HCT116 (cell line): Measurements from ENCODE around the gene SLC2A1. TPM values are rescaled to one million over a fixed set of nuclear protein-coding genes. Genes with fewer than 3 reads are reported as not detected.
A peak's percentile ranks its signal among the peaks of the same experiment; 100 is the strongest.

Experiments used
- ATAC-seq: fragments of 200-7000 bp; cut with Tn5 transposase; 2 replicates; pipeline ENCODE4 v1.9.1; 2020; ENCODE audit warnings: mild to moderate bottlenecking, moderate library complexity
- BruUV-seq: library from RNA; stranded (reverse); fragments of 400-500 nt; replicated peaks from 2 replicates; lab custom pipeline; 2021; lab: Mats Ljungman, UMichigan
- CTCF ChIA-PET: fragments of 300-600 bp; sonication (Branson Sonifier 250); formaldehyde crosslinking; loops from one replicate; lab custom pipeline; 2021; ENCODE audit warnings: antibody characterized with exemption; lab: Charles Lee
- POLR2A ChIA-PET: fragments of 300-600, 350-600 bp; sonication (Branson Sonifier 250); formaldehyde crosslinking; loops from one replicate; lab custom pipeline; 2021; ENCODE audit warnings: antibody characterized with exemption; lab: Charles Lee
- RAD21 ChIA-PET, 2 experiments: fragments of 300-600 bp; sonication (Branson Sonifier 250); formaldehyde crosslinking; loops; one replicate each; lab custom pipeline; 2023; ENCODE audit warnings: low total read pairs in 2 of 2; ENCODE audit not compliant: uncharacterized antibody in 2 of 2, unreplicated experiment in 2 of 2, low non-redundant PET in 1 of 2; lab: Charles Lee
- DNase-seq: peaks from one replicate; pipeline ENCODE4 v3.0.0-alpha.2; 2010; ENCODE audit warnings: low read depth, low spot score
- H2AFZ ChIP-seq: fragments of 200-600 bp; shearing (Covaris generic), sonication (generic); 2 replicates; pipeline ENCODE4 v1.6.1; 2017; ENCODE audit warnings: low read depth, mixed run types, mixed read lengths, antibody characterized with exemption, low read length; ENCODE audit not compliant: poor library complexity, severe bottlenecking
- H3K27ac ChIP-seq: 2 replicates; pipeline ENCODE4 v1.5.1; 2012; ENCODE audit warnings: low read depth, low read length
- H3K27me3 ChIP-seq: fragments of 200-600 bp; sonication (generic); 2 replicates; pipeline ENCODE4 v1.6.1; 2016; ENCODE audit warnings: mixed run types, low read length, mixed read lengths; ENCODE audit not compliant: insufficient read depth
- H3K36me3 ChIP-seq, 2 experiments: fragments of 200-500 bp in 1 of 2; fragments of 200-600 bp in 1 of 2; sonication (Bioruptor generic) in 1 of 2; sonication (generic) in 1 of 2; 2 replicates each; pipeline versions ENCODE4 v1.5.1 to v1.6.1; 2014 to 2016; ENCODE audit warnings: low read length in 2 of 2, inconsistent platforms in 1 of 2, mixed read lengths in 1 of 2, mixed run types in 1 of 2; ENCODE audit not compliant: insufficient read depth in 2 of 2, control insufficient read depth in 1 of 2
- H3K4me1 ChIP-seq, 2 experiments: fragments of 200-600 bp in 1 of 2; sonication (generic) in 1 of 2; 2 replicates each; pipeline versions ENCODE4 v1.5.1 to v1.6.1; 2012 to 2017; ENCODE audit warnings: low read length in 2 of 2, inconsistent platforms in 1 of 2, mild to moderate bottlenecking in 1 of 2, mixed read lengths in 1 of 2, mixed run types in 1 of 2, moderate library complexity in 1 of 2; ENCODE audit not compliant: insufficient read depth in 2 of 2, control insufficient read depth in 1 of 2
- H3K4me2 ChIP-seq: fragments of 200-600 bp; sonication (generic); 2 replicates; pipeline ENCODE4 v1.6.1; 2017; ENCODE audit warnings: mixed run types, low read length, mixed read lengths
- H3K4me3 ChIP-seq, 2 experiments: fragments of 200-600 bp in 1 of 2; sonication (generic) in 1 of 2; replicated peaks in 1 of 2; 2 replicates each; pipeline ENCODE4 v1.5.1; 2011 to 2016; ENCODE audit warnings: low read length in 2 of 2, control low read depth in 1 of 2, low read depth in 1 of 2, mild to moderate bottlenecking in 1 of 2, mixed read lengths in 1 of 2, mixed run types in 1 of 2
- H3K79me2 ChIP-seq: fragments of 200-600 bp; sonication (generic); 2 replicates; pipeline ENCODE4 v1.6.1; 2017; ENCODE audit warnings: mild to moderate bottlenecking, mixed run types, low read length, moderate library complexity, mixed read lengths; ENCODE audit not compliant: insufficient read depth
- H3K9ac ChIP-seq: fragments of 200-600 bp; sonication (generic); 2 replicates; pipeline ENCODE4 v1.6.1; 2016; ENCODE audit warnings: low read length, mixed read lengths
- H3K9me2 ChIP-seq: fragments of 200-600 bp; sonication (generic), shearing (Covaris generic); 2 replicates; pipeline ENCODE4 v1.6.1; 2017; ENCODE audit warnings: mixed run types, mild to moderate bottlenecking, moderate library complexity; ENCODE audit not compliant: insufficient read depth
- H3K9me3 ChIP-seq, 2 experiments: fragments of 200-500 bp in 1 of 2; fragments of 200-600 bp in 1 of 2; sonication (Bioruptor generic) in 1 of 2; sonication (generic) in 1 of 2; 2 replicates each; pipeline ENCODE4 v1.6.1; 2014 to 2017; ENCODE audit warnings: low read length in 2 of 2, mixed read lengths in 2 of 2, inconsistent platforms in 1 of 2, low read depth in 1 of 2, mild to moderate bottlenecking in 1 of 2, mixed run types in 1 of 2, moderate library complexity in 1 of 2; ENCODE audit not compliant: control insufficient read depth in 1 of 2, insufficient read depth in 1 of 2
- H4K20me1 ChIP-seq: fragments of 200-600 bp; sonication (generic), shearing (Covaris generic); 2 replicates; pipeline ENCODE4 v1.6.1; 2017; ENCODE audit warnings: mixed run types, mild to moderate bottlenecking, moderate library complexity; ENCODE audit not compliant: insufficient read depth
- ATF3 ChIP-seq: IDR thresholded peaks from 2 replicates; pipeline ENCODE4 v1.6.1; 2012
- CBX3 ChIP-seq: IDR thresholded peaks from 2 replicates; pipeline ENCODE4 v1.6.1; 2012; ENCODE audit warnings: low read depth
- CEBPB ChIP-seq: IDR thresholded peaks from 2 replicates; pipeline ENCODE4 v1.6.1; 2012; ENCODE audit warnings: low read depth
- EGR1 ChIP-seq: IDR thresholded peaks from 2 replicates; pipeline ENCODE4 v1.6.1; 2012; ENCODE audit warnings: low read depth
- ELF1 ChIP-seq: IDR thresholded peaks from 2 replicates; pipeline ENCODE4 v1.6.1; 2012; ENCODE audit warnings: low read depth, borderline replicate concordance
- FOSL1 ChIP-seq: IDR thresholded peaks from 2 replicates; pipeline ENCODE4 v1.6.1; 2012; ENCODE audit warnings: low read depth
- POLR2AphosphoS5 ChIP-seq: IDR thresholded peaks from 2 replicates; pipeline ENCODE4 v1.6.1; 2011; ENCODE audit warnings: mild to moderate bottlenecking, low read depth, low read length, moderate library complexity
- REST ChIP-seq: IDR thresholded peaks from 2 replicates; pipeline ENCODE4 v1.6.1; 2012; ENCODE audit warnings: low read depth
- SRF ChIP-seq: IDR thresholded peaks from 2 replicates; pipeline ENCODE4 v1.6.1; 2012; ENCODE audit warnings: low read depth
- TCF7L2 ChIP-seq: IDR thresholded peaks from 2 replicates; pipeline ENCODE4 v1.7.0; 2011; ENCODE audit warnings: borderline replicate concordance, inconsistent platforms; ENCODE audit not compliant: insufficient read depth, insufficient read length; ENCODE audit errors: extremely low read depth
- ZBTB33 ChIP-seq: IDR thresholded peaks from 2 replicates; pipeline ENCODE4 v1.6.1; 2011; ENCODE audit warnings: mild to moderate bottlenecking, low read length, moderate library complexity; ENCODE audit not compliant: insufficient replicate concordance; ENCODE audit errors: extremely low read depth
- intact Hi-C: fragments of 100-400 bp; cut with micrococcal nuclease; formaldehyde crosslinking; loops from 2 replicates; pipeline ENCODE4 v1.10.0; 2022
- total RNA-seq: library from RNA; stranded (reverse); gene quantifications from one replicate; pipeline ENCODE4 v1.2.1, GENCODE V29; 2021; ENCODE audit not compliant: unreplicated experiment

Gene SLC2A1
- total RNA-seq, 1 experiment from 2014 or later, result 248 TPM

- ATAC-seq (no peak), DNase-seq (no peak)
- TF ChIP-seq TCF7L2 (no peak), FOSL1 (no peak), POLR2AphosphoS5 (no peak)
- Histone ChIP-seq H3K9ac (no peak overlapping the region), H3K4me2 (no peak overlapping the region), H3K79me2 (0 out of 2 replicates have a peak, but pooled peaks cover 7% of the 10 kb centered on the region), H3K27me3 (no peaks in the 10 kb centered on the region), H3K27ac (no peak overlapping the region), H4K20me1 (no peaks in the 10 kb centered on the region), H3K36me3 (no peaks in the 10 kb centered on the region; a peak in 1 of 4 replicates), H3K9me3 (no peaks in the 10 kb centered on the region), H2AFZ (no peak overlapping the region), H3K4me1 (peaks cover 29 to 57% of the 10 kb centered on the region in 2 experiments), H3K4me3 (no peak overlapping the region), H3K9me2 (no peaks in the 10 kb centered on the region)
- RAD21 ChIA-PET, result no interaction called here
- BruUV-seq, result no TSS peak
- CTCF ChIA-PET, result no interaction called here
- POLR2A ChIA-PET, result interaction anchor here (1.0 kb wide), 1 partner anchor 9 kb away, joined by 3 read pairs; no protein-coding TSS in a partner anchor
- intact Hi-C loops, result loop anchor here (5.0 kb wide), 1 partner anchor 39 kb away; no protein-coding TSS in a partner anchor
Observed at GRCh38 chr1:42968654-42969053, 10.0 kb upstream of the SLC2A1 start.

GRCh38 chr1:42966688-42967612 is 8.3 kb upstream of the SLC2A1 start:
- Histone ChIP-seq H3K27me3 (no peaks in the 10 kb centered on the region), H3K4me1 (peaks cover 44 to 64% of the 10 kb centered on the region in 2 experiments), H2AFZ (peak overlapping the region; percentile 49), H3K36me3 (no peaks in the 10 kb centered on the region), H3K9me2 (no peaks in the 10 kb centered on the region), H4K20me1 (no peaks in the 10 kb centered on the region), H3K9ac (peak overlapping the region; percentile 58), H3K79me2 (peaks cover 7% of the 10 kb centered on the region; the same call in 1 of the 2 replicates), H3K4me3 (peak overlapping the region; percentile 11 to 45), H3K9me3 (no peaks in the 10 kb centered on the region), H3K27ac (peak overlapping the region; percentile 74), H3K4me2 (peak overlapping the region; percentile 72)
- RAD21 ChIA-PET, result interaction anchor here (1.1 to 1.4 kb wide), 2 partner anchors 54 to 106 kb away, joined by 3 to 5 read pairs; no protein-coding TSS in a partner anchor
- DNase-seq, result peak; percentile 90
- POLR2A ChIA-PET, result interaction anchor here (1.2 to 1.3 kb wide), 2 partner anchors 26 to 42 kb away, joined by 3 read pairs; no protein-coding TSS in a partner anchor
- CTCF ChIA-PET, result interaction anchor here (0.9 kb wide), 2 partner anchors 43 to 44 kb away, joined by 3 read pairs; no protein-coding TSS in a partner anchor
- intact Hi-C loops, result loop anchor here (5.0 kb wide), 1 partner anchor 40 kb away; no protein-coding TSS in a partner anchor
- no TSS peak for BruUV-seq
- peak; percentile 95 for ATAC-seq
- TF ChIP-seq ELF1 (no peak), CBX3 (peak; percentile 81; the same call in 1 of the 2 replicates), TCF7L2 (no peak), SRF (no peak), ZBTB33 (peak; percentile 55), ATF3 (no peak), CEBPB (peak; percentile 57; the same call in 1 of the 2 replicates), EGR1 (no peak), REST (no peak)
